Measurements from ENCODE around the gene IGF2.
"Not testable (repeated sequence)": the region's sequence is repeated elsewhere in the genome, so short reads cannot be mapped to it uniquely, and the experiment has no call there.

The IGF2 gene

DNA sequence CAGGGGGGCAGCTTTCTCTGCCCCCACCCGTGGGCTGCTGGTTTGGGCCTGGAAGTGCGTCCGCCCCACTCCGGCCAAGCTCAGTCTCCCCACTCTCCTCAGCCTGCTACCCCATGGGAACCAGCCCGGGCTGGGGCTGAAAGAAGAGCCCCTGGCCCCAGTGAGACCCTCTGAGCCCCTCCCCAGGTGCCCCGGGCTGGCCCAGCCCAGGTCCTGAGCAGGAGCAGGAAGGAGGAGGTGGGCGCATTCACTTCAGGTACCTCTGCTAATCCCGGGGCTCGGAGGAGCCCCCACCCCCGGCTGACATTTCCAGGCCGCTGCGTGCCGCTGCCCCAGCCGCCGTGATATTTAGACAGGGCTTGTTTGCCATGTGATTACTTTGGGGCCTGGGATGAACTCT is 41.2 kb upstream of the IGF2 start:
- H3K4me2 ChIP-seq, result no peak overlapping the region

GRCh38 chr11:2179516-2179915 is 40.3 kb upstream of the IGF2 start:
- Histone ChIP-seq H4K20me1 (ENCODE audit: insufficient read depth) (no peaks in the 10 kb centered on the region), H3K4me2 (no peak overlapping the region), H3K79me2 (ENCODE audit: insufficient read depth, low read depth) (no peaks in the 10 kb centered on the region), H3K4me1 (ENCODE audit: low read depth, poor library complexity, severe bottlenecking) (peaks cover 4% of the 10 kb centered on the region), H3K27ac (no peak overlapping the region), H3K27me3 (ENCODE audit: insufficient read depth, low read depth) (peaks cover 86% of the 10 kb centered on the region), H3K9ac (no peak overlapping the region), H3K4me3 (IDR thresholded peaks at IDR 0.05; ENCODE audit: insufficient read depth, low read depth, low read length) (no peak overlapping the region), H3K36me3 (ENCODE audit: insufficient read depth) (no peaks in the 10 kb centered on the region), H2AFZ (ENCODE audit: low read depth) (no peak overlapping the region)
- TF ChIP-seq, protein P1, sequence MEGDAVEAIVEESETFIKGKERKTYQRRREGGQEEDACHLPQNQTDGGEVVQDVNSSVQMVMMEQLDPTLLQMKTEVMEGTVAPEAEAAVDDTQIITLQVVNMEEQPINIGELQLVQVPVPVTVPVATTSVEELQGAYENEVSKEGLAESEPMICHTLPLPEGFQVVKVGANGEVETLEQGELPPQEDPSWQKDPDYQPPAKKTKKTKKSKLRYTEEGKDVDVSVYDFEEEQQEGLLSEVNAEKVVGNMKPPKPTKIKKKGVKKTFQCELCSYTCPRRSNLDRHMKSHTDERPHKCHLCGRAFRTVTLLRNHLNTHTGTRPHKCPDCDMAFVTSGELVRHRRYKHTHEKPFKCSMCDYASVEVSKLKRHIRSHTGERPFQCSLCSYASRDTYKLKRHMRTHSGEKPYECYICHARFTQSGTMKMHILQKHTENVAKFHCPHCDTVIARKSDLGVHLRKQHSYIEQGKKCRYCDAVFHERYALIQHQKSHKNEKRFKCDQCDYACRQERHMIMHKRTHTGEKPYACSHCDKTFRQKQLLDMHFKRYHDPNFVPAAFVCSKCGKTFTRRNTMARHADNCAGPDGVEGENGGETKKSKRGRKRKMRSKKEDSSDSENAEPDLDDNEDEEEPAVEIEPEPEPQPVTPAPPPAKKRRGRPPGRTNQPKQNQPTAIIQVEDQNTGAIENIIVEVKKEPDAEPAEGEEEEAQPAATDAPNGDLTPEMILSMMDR (conservative IDR thresholded peaks at IDR 0.05; ENCODE audit: low read depth, low read length), result no peak

More for the DNA sequence above, 41.2 kb upstream of the IGF2 start:
- TF ChIP-seq, protein P1 (conservative IDR thresholded peaks at IDR 0.05; ENCODE audit: low read depth, low read length), result no peak
- no peaks in the 10 kb centered on the region for H3K79me2 ChIP-seq (ENCODE audit: insufficient read depth, low read depth)
- H3K27ac ChIP-seq, result no peak overlapping the region
- H3K9ac ChIP-seq, result no peak overlapping the region
- H3K4me3 ChIP-seq (IDR thresholded peaks at IDR 0.05; ENCODE audit: insufficient read depth, low read depth, low read length), result no peak overlapping the region
- H3K36me3 ChIP-seq (ENCODE audit: insufficient read depth), result no peaks in the 10 kb centered on the region
- H2AFZ ChIP-seq (ENCODE audit: low read depth), result no peak overlapping the region
- peaks cover 89% of the 10 kb centered on the region for H3K27me3 ChIP-seq (ENCODE audit: insufficient read depth, low read depth)
- peaks cover 4% of the 10 kb centered on the region for H3K4me1 ChIP-seq (ENCODE audit: low read depth, poor library complexity, severe bottlenecking)
- H4K20me1 ChIP-seq (ENCODE audit: insufficient read depth), result no peaks in the 10 kb centered on the region

DNA sequence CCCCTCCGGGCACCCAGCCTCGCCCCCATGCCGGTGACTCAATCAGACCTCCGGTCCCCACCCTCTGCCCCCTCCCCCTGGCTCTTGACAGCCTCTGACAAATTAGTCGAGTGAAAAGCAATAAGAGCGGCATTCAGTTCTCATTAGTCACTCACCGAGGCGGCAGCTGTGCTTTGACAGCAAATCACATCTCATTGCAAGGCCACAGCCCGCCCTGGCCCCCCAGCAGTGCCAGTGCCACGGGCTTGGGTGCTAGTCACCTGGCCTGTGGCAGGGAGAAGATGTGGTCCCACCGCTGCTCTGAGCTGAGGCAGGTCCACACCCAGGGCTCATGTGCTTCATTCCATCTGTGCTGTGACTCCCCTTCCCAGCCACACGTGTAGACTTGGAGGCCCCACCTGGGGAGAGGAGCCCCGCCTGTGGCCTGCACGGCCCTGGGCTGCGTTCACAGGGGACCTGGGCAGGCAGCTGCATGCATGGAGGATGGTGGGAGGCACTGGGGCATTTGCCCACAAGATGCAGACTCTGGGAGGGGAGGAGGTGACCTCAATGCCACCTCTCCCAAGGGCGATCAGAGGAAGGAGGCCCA is 39.8 kb upstream of the IGF2 start:
- no peaks in the 10 kb centered on the region for H3K79me2 ChIP-seq (ENCODE audit: insufficient read depth, low read depth)
- H3K9ac ChIP-seq, result no peak overlapping the region
- H3K4me3 ChIP-seq (IDR thresholded peaks at IDR 0.05; ENCODE audit: insufficient read depth, low read depth, low read length), result no peak overlapping the region
- no peak overlapping the region for H3K27ac ChIP-seq
- peaks cover 86% of the 10 kb centered on the region for H3K27me3 ChIP-seq (ENCODE audit: insufficient read depth, low read depth)
- no peaks in the 10 kb centered on the region for H4K20me1 ChIP-seq (ENCODE audit: insufficient read depth)
- no peak overlapping the region for H3K4me2 ChIP-seq
- TF ChIP-seq, protein P1 (conservative IDR thresholded peaks at IDR 0.05; ENCODE audit: low read depth, low read length), result no peak
- no peak overlapping the region for H2AFZ ChIP-seq (ENCODE audit: low read depth)
- H3K36me3 ChIP-seq (ENCODE audit: insufficient read depth), result no peaks in the 10 kb centered on the region
- H3K4me1 ChIP-seq (ENCODE audit: low read depth, poor library complexity, severe bottlenecking), result peaks cover 4% of the 10 kb centered on the region

GRCh38 chr11:2178055-2178773 is 39.0 kb upstream of the IGF2 start:
- H3K4me1 ChIP-seq (ENCODE audit: low read depth, poor library complexity, severe bottlenecking); H2AFZ ChIP-seq (ENCODE audit: low read depth); H3K79me2 ChIP-seq (ENCODE audit: insufficient read depth, low read depth); H3K36me3 ChIP-seq (ENCODE audit: insufficient read depth); H4K20me1 ChIP-seq (ENCODE audit: insufficient read depth); H3K27ac ChIP-seq; H3K9ac ChIP-seq; H3K4me2 ChIP-seq; H3K4me3 ChIP-seq (IDR thresholded peaks at IDR 0.05; ENCODE audit: insufficient read depth, low read depth, low read length): not testable (repeated sequence)
- H3K27me3 ChIP-seq (ENCODE audit: insufficient read depth, low read depth), result peaks cover 85% of the 10 kb centered on the region

- H3K27me3 ChIP-seq (ENCODE audit: insufficient read depth, low read depth), result peaks cover 85% of the 10 kb centered on the region
- H3K4me3 ChIP-seq (IDR thresholded peaks at IDR 0.05; ENCODE audit: insufficient read depth, low read depth, low read length), result no peak overlapping the region
- no peak overlapping the region for H2AFZ ChIP-seq (ENCODE audit: low read depth)
- TF ChIP-seq, protein P1 (conservative IDR thresholded peaks at IDR 0.05; ENCODE audit: low read depth, low read length), result no peak
- no peak overlapping the region for H3K27ac ChIP-seq
- no peaks in the 10 kb centered on the region for H4K20me1 ChIP-seq (ENCODE audit: insufficient read depth)
- no peak overlapping the region for H3K4me2 ChIP-seq
- no peaks in the 10 kb centered on the region for H3K79me2 ChIP-seq (ENCODE audit: insufficient read depth, low read depth)
- H3K36me3 ChIP-seq (ENCODE audit: insufficient read depth), result no peaks in the 10 kb centered on the region
- H3K4me1 ChIP-seq (ENCODE audit: low read depth, poor library complexity, severe bottlenecking), result peaks cover 4% of the 10 kb centered on the region
- H3K9ac ChIP-seq, result no peak overlapping the region
Measured at GRCh38 chr11:2177076-2177475, 37.9 kb upstream of the IGF2 start.
